Chondrocyte (in vitro differentiated cells): ENCODE measurements around the gene MOGAT1. TPM values are rescaled to one million over a fixed set of nuclear protein-coding genes. Genes with fewer than 3 reads are reported as not detected.

Experiments used
- DNase-seq: peaks from one replicate; pipeline ENCODE4 v3.0.0; 2021; ENCODE audit warnings: mixed read lengths, low spot score
- H3K27ac Mint-ChIP-seq: one replicate; pipeline ENCODE4 v1.8.0; 2021; ENCODE audit warnings: mild to moderate bottlenecking, moderate library complexity, mixed read lengths; ENCODE audit not compliant: unreplicated experiment
- H3K27me3 Mint-ChIP-seq: 2 replicates; pipeline ENCODE4 v1.8.0; 2021; ENCODE audit warnings: low read depth, mixed read lengths
- H3K36me3 Mint-ChIP-seq: 2 replicates; pipeline ENCODE4 v1.8.0; 2021; ENCODE audit warnings: low read depth, mixed read lengths
- H3K4me1 Mint-ChIP-seq: 2 replicates; pipeline ENCODE4 v1.8.0; 2021; ENCODE audit warnings: low read depth, mild to moderate bottlenecking, mixed read lengths
- H3K4me3 Mint-ChIP-seq: one replicate; pipeline ENCODE4 v1.8.0; 2021; ENCODE audit warnings: mild to moderate bottlenecking, moderate library complexity, mixed read lengths; ENCODE audit not compliant: unreplicated experiment
- H3K9me3 Mint-ChIP-seq: 2 replicates; pipeline ENCODE4 v1.8.0; 2021; ENCODE audit warnings: low read depth, mixed read lengths
- CTCF ChIP-seq: fragments of 200-600 bp; sonication (generic); IDR thresholded peaks from 2 replicates; pipeline ENCODE4 v1.5.0; 2021; ENCODE audit warnings: antibody characterized with exemption, mild to moderate bottlenecking, moderate library complexity
- total RNA-seq: library from RNA; stranded (reverse); gene quantifications from 3 replicates; pipeline ENCODE4 v1.2.1, GENCODE V29; 2021

MOGAT1 gene
- total RNA-seq, 1 donor from 2014 or later = not detected

GRCh38 chr2:222677981-222678380, 6.5 kb downstream of the MOGAT1 start:
- Mint-ChIP-seq H3K9me3 (no peaks in the 10 kb centered on the region), H3K27me3 (peaks cover 10% of the 10 kb centered on the region), H3K4me1 (no peaks in the 10 kb centered on the region), H3K36me3 (no peaks in the 10 kb centered on the region), H3K4me3 (no peak overlapping the region), H3K27ac (no peak overlapping the region)
- DNase-seq = no peak
- TF ChIP-seq CTCF = peak; percentile 21

GRCh38 chr2:222683805-222684204, 12.3 kb downstream of the MOGAT1 start:
- Mint-ChIP-seq H3K9me3 (no peaks in the 10 kb centered on the region), H3K4me3 (no peak overlapping the region), H3K36me3 (no peaks in the 10 kb centered on the region), H3K4me1 (peaks cover under 1% of the 10 kb centered on the region), H3K27me3 (peaks cover 6% of the 10 kb centered on the region), H3K27ac (no peak overlapping the region)
- no peak for DNase-seq
- no peak for TF ChIP-seq CTCF

- Mint-ChIP-seq H3K27me3 (peaks cover 2% of the 10 kb centered on the region), H3K36me3 (no peaks in the 10 kb centered on the region), H3K9me3 (no peaks in the 10 kb centered on the region), H3K4me3 (no peak overlapping the region), H3K27ac (no peak overlapping the region), H3K4me1 (peaks cover 13% of the 10 kb centered on the region)
- DNase-seq = no peak
- no peak for TF ChIP-seq CTCF
These were observed 14.8 kb downstream of the MOGAT1 start for GRCh38 chr2:222686086-222686750.

GRCh38 chr2:222688917-222689316, 17.5 kb downstream of the MOGAT1 start:
- no peak for DNase-seq
- Mint-ChIP-seq H3K4me1 (peaks cover 13% of the 10 kb centered on the region), H3K36me3 (no peaks in the 10 kb centered on the region), H3K27ac (no peak overlapping the region), H3K9me3 (no peaks in the 10 kb centered on the region), H3K4me3 (no peak overlapping the region), H3K27me3 (peaks cover 2% of the 10 kb centered on the region)
- TF ChIP-seq CTCF = no peak

- Mint-ChIP-seq H3K9me3 (no peaks in the 10 kb centered on the region), H3K4me3 (no peak overlapping the region), H3K4me1 (peaks cover 13% of the 10 kb centered on the region), H3K36me3 (no peaks in the 10 kb centered on the region), H3K27ac (peak overlapping the region; percentile 27), H3K27me3 (peaks cover 2% of the 10 kb centered on the region)
- TF ChIP-seq CTCF = no peak
- DNase-seq = no peak
These were observed 17.9 kb downstream of the MOGAT1 start for GRCh38 chr2:222689322-222689721.
